ENCODE results near the gene STT3B.
A peak's percentile ranks its signal among the peaks of the same experiment; 100 is the strongest.

The STT3B gene

GRCh38 chr3:31522152-31522551 is 10.6 kb upstream of the STT3B start:
- DNase-seq: peak; percentile 5

DNA sequence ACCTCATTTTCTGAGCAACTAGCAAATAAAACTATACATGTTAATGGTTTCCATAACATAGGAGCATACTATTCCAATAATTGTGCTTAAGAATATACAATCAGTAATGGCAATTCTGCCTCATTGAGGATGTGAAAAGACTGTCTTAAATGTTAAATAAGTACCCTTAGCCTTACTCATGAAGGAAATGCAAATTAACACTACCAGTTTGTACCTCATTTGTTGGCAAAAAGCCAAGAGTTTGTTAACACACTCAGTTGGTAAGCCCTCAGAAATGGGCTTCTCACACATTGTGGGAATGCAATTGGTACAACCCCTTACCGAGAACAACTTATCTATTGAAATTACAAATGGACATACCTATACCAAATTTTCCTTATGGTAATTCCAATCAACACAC is 9.2 kb upstream of the STT3B start:
- DNase-seq: no peak

DNA sequence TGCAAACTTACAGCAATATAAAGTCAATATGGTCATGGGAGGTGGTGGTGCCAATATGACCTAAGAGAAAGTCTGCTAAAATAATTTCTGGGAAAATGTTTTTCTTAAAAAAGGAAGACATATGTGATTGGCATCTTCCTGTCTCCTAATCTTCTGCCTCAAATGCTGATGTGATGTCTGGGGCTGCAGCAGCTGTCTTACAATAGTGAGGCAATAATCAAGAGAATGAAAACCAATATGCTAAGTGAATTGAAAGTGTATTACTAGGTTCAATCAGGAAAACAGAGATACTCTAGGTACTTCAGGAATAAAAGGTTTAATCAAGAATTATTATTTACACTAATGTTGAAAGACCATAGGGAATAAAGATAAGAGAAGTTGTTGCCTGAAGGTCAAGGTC is 7.2 kb upstream of the STT3B start:
- no peak for DNase-seq

DNA sequence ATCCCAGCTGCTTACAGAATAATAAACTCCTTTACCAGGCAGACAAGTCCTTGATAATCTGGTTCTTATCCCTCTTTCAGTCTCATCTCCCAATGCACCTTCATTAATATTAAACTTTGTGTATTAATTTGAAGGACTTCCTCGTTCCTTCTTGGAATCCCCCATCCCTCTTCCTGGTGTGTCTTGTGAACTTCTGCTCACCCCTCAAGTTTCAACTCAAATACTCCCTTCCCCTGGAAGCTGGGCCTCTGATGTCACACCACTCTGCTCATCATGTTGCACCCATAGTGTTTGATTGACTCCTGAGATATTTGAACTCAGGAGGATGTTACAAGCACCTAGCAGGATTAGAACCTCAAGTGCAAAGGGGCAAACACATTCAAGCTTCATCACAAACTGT is 3.3 kb upstream of the STT3B start:
- no peak for DNase-seq

GRCh38 chr3:31530039-31530959 is 2.4 kb upstream of the STT3B start:
- DNase-seq: no peak

GRCh38 chr3:31530960-31531335 is 1.8 kb upstream of the STT3B start:
- no peak for DNase-seq

DNA sequence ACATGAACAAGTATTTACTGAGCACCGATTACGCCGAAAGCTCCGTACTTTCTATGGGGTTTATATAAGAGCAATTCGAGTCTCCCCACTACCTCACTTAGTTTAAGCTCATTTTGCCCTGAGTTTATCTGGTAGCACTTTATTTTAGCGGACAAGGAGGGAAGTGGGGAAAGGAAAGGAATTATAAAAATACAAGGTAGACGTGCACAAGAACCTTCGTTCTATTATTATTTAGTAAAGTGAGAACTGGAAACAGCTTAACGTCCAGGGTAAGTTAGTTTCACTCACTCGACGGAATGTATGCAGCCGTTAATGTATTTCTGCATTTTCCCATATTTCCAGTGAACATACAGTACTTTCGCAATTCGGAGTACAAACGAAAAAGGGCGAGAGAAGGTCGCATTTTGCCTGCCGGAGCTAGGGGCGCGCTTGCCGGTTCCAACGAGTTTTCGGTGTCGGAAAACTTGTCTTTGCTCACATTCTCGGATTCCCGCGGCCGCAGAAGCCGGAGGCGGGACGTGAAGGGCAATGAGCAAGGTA is 1.2 kb upstream of the STT3B start:
- DNase-seq: no peak

DNA sequence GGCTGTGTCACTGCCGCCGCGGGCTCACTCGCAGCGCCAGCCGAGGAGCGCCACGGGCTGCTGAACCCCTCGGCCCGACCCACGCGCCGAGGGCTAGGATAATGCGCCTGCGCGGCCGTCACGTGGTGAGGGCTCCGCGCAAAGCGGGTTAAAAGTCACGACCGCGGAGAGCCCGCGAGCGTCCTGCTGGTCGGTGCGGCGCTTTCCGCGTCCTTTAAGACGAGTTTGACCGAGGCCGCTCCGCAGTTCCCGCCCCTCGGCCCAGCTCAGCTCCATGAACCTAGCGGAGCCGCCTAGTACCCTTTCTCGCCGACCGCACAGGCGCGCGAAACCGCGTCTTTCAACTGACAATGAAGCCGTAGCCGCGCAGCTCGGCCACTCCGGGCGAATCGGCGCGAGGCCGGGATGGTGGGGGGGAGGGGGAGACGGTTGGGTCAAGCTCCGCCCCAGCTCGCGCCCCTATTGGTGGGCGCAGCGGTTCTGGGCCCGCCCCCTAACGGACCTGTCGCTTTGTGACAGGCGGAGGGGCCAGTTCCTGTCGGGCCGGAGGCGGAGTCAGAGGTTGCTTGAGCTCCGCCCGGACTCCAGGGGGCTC is 636 bp upstream of the STT3B start:
- peak; percentile 97 for DNase-seq

- DNase-seq: peak; percentile 47
Observed at GRCh38 chr3:31533169-31534064, 692 bp downstream of the STT3B start.

GRCh38 chr3:31534065-31534425 is 1.3 kb downstream of the STT3B start:
- no peak for DNase-seq

GRCh38 chr3:31536497-31536896 is 3.8 kb downstream of the STT3B start:
- DNase-seq: no peak

DNA sequence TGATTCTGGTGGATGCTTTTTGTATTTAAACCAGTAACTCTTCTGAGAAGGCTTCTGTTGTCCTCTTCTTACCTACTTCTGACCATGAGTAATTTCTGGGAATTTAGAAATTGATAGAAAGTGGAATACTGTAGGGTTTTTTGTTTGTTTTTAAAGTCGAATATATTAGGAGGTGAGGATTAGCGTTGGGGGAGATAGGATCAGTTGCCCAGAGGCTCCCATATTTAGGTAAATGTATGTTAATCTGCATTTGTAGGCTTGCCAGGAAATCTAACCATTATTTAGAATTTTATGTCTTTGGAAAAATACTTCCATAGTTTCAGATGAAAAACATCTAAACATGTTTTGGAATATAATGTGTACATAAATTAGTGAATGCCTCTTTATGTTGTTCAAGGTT is 6.1 kb downstream of the STT3B start:
- no peak for DNase-seq

DNA sequence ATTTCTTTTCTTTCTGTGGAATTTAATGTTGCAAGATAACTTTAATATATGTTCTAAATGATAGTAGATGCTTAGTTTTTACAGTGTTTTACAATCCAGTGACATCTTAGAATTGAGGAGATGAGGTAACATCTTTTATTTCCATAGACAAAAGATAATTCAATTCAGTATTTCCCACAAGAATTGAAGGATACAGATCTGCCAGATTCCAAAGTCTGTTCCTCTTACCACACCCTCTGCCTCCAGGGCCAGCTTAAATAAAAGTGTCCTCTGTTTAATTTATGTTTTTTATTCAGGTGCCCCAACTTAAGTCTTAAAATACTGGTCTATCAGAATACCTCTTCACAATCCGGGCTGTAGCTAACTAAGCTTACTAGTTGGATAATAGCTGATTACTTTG is 6.5 kb downstream of the STT3B start:
- DNase-seq: no peak

- no peak for DNase-seq
Observed at GRCh38 chr3:31541089-31541488, 8.4 kb downstream of the STT3B start.

DNA sequence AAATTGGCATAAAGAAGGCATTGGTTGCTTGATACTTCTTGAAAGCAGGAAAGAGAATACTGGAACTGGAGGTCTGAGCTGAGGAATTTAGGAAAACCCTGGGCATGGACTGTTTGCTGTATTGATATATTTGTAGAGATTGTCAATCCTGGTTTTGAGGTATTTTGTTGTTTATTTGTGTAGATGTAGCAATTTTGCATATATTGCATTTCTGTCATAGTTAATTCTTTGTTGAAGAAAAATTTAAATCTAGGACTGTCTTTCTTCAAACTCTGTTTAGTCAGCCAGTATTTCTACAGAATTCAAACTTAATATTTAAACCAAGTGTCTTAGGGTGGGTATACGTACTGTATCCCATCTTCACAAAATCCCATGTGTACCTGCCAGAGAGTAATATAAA is 9.5 kb downstream of the STT3B start:
- DNase-seq: no peak

DNA sequence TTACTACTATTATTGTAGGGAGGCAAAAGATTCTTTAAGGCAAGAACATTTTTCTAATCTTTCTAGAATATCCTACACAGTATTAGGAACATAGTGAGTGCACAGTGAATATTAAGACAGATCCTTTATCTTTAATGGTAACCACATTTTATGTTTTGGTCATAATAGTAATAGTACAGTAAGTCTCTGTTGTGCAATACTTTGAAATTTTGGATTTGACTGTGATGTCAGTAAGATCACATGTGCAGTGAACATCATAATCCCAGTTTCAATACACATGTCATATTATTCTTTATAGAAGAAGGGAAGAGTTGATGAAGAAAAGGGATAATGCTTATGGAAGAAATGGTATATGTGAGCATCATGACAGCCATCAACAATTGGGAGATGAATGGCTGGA is 10.7 kb downstream of the STT3B start:
- no peak for DNase-seq

DNA sequence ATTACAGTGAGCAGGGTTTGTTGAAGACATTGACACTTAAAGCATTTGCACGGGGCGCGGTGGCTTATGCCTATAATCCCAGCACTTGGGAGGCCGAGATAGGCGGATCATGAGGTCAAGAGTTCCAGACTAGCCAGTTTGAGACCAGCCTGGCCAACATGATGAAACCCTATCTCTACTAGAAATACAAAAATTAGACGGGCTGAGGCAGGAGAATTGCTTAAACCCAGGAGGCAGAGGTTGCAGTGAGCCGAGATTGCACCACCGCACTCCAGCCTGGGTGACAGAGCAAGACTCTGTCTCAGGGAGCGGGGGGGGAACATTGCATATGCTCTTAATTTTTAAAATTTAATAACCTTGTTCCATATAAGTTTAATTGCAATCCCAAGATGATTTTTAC is 11.9 kb downstream of the STT3B start:
- no peak for DNase-seq

GRCh38 chr3:31546162-31546561 is 13.4 kb downstream of the STT3B start:
- DNase-seq: no peak

DNA sequence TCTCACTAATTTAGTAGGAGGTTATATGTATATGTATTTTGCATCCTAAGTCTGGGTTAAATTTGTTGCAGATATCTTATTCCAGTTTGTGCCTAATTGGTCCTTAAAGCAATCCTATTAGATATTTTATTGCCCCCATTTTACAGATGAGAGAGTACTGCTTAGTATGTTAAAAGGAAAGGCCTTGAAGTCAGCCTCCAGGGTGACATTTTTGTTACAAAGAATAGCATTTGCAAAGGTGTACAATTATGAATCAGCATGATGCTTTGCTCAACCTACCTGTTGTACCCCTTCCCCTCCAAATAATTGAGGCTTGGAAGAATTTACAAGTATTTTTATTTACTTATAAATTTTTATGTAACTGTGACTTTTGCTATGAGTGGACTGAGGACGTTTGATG is 14.0 kb downstream of the STT3B start:
- DNase-seq: no peak

DNA sequence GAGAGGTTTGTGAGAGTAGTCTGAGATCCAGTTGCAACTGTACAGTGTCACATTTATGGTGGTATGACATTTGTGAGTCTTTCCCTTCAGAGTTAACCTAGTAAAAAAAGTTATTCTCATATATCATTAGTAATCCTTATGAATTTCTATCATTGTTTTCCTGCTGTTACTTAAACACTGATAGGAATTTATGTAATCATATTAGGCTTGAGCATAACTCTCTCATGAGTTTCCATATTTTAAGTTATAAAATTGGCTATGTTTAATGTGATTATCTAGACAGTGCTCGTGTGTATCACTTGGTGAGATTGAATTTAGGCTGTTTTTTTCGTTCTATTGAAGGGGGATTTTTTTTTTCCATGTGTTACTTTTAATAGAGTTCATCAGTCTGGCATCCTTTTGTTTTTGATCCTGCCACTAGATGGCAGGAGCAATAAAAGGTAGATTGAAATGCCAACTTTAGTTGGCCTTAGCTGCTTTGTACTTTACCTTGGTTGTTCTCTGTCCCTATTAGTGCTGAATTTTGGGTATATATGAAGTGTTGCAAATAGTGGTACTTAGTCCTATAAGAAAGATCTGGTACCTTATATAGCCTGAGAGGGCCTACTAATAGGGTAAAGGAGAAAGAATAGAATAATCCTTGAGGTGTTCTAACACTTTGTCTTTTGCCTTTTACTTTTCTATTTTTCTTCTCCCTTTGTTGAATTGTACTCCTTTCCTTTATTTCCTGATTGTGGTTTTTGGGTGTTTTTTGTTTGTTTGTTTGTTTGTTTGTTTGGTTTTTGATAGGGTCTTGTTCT is 17.9 kb downstream of the STT3B start:
- DNase-seq: no peak

DNA sequence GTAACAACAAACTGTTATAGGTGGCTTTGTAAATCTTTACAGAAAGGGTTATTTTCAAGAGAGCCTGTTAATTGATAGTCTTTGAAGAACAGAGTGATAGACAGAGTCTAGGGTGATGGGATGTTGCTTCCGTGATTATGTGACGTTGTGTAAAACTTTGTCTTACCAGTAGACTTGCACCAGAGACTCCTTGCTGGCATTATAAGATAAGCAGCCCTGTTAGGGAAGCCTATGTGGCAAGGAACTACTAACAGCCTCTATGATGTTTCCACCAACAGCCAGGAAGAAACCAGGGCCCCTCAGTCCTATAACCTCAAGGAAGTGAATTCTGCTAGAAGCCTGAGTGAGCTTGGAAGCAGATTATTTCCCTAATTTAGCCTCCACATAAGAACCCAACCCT is 18.9 kb downstream of the STT3B start:
- DNase-seq: no peak

GRCh38 chr3:31552103-31552502 is 19.4 kb downstream of the STT3B start:
- no peak for DNase-seq

All from T-helper 9 cell (primary cell).